ENCODE data around the gene FOXD4.
"Not testable (repeated sequence)": the region's sequence is repeated elsewhere in the genome, so short reads cannot be mapped to it uniquely, and the experiment has no call there.

The FOXD4 gene

DNA sequence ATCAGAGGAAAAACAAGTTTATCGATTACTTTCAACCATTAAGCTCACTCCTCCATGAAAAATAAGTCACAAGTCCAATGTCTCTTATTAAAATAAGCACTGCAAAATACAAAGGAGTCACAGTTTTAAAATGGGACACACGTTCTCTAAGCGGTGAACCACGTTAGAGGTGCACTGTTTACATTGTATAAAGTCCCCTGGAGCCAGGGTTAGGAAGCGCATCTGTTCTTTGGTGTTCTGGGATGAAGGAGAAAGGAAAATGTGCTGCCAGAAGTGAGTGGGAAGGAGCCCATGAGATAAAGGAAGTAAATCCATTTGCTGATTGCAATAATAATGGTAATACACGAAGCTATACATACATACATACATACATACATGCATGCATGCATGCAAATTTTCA lies 30.4 kb downstream of the FOXD4 start:
- H3K4me3 ChIP-seq (ENCODE audit: low read length); H2AFZ ChIP-seq (ENCODE audit: low read length); H3K36me3 ChIP-seq (replicated peaks; ENCODE audit: insufficient read depth, low read length); H3K27ac ChIP-seq (ENCODE audit: low read length); H3K4me1 ChIP-seq (ENCODE audit: low read length); H4K20me1 ChIP-seq (ENCODE audit: insufficient read depth, low read length); H3K27me3 ChIP-seq (replicated peaks; ENCODE audit: insufficient read depth, low read length); H3F3A ChIP-seq (ENCODE audit: insufficient read depth, low read length); H3K79me2 ChIP-seq (ENCODE audit: low read length); H3K4me2 ChIP-seq (ENCODE audit: low read depth, low read length); H3K9me3 ChIP-seq (replicated peaks; ENCODE audit: insufficient read depth, low read length); H3K9me2 ChIP-seq (replicated peaks; ENCODE audit: insufficient read depth, low read length); DNase-seq; H3K9ac ChIP-seq (ENCODE audit: low read length): not testable (repeated sequence)

DNA sequence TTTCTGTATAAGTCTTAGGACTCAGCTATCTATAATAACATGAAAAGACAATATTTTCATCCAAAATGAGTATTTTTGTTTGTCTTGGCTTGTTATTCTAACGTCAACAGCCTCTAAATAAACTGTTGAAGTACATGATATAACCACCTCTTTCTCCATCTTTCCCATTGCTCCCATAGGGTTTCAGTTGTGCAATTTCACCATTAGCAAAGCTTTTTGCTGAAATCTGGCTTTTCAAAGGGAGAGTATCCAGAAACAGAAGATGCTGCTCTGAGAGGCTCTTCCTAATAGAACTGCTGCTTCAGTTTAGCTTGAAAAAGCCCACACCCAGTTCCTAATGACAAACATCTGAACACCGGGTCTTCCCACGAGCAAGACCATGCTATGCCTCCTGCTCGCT lies 31.1 kb downstream of the FOXD4 start:
- not testable (repeated sequence) for H3K79me2 ChIP-seq (ENCODE audit: low read length); H3K36me3 ChIP-seq (replicated peaks; ENCODE audit: insufficient read depth, low read length); H2AFZ ChIP-seq (ENCODE audit: low read length); H3F3A ChIP-seq (ENCODE audit: insufficient read depth, low read length); H3K27me3 ChIP-seq (replicated peaks; ENCODE audit: insufficient read depth, low read length); H3K9me2 ChIP-seq (replicated peaks; ENCODE audit: insufficient read depth, low read length); H3K4me1 ChIP-seq (ENCODE audit: low read length); H3K9me3 ChIP-seq (replicated peaks; ENCODE audit: insufficient read depth, low read length); H3K4me2 ChIP-seq (ENCODE audit: low read depth, low read length); H3K27ac ChIP-seq (ENCODE audit: low read length); H3K9ac ChIP-seq (ENCODE audit: low read length); H3K4me3 ChIP-seq (ENCODE audit: low read length); DNase-seq; H4K20me1 ChIP-seq (ENCODE audit: insufficient read depth, low read length)

DNA sequence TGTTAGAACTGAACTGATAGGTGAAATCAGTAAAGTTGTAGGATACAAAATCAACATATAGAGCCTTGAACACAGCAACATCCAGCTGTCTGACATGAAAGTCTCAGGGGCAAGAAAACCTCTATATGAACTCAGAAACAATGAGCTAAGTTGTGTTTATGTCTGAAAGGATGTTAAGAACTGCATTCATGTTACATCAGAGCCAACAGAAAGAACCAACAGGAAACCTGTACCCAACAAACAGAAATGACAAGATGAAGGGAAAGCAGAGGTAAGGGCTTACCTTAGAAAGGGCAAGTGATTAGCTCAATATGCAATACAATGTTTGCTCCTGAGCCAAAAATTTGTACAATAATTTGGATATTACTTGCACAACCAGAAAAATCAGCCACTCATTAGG lies 31.5 kb downstream of the FOXD4 start:
- H3K9me3 ChIP-seq (replicated peaks; ENCODE audit: insufficient read depth, low read length); H3K27me3 ChIP-seq (replicated peaks; ENCODE audit: insufficient read depth, low read length); H3K79me2 ChIP-seq (ENCODE audit: low read length); H3K27ac ChIP-seq (ENCODE audit: low read length); H3K36me3 ChIP-seq (replicated peaks; ENCODE audit: insufficient read depth, low read length); H4K20me1 ChIP-seq (ENCODE audit: insufficient read depth, low read length); H3K4me1 ChIP-seq (ENCODE audit: low read length); H3K9ac ChIP-seq (ENCODE audit: low read length); H2AFZ ChIP-seq (ENCODE audit: low read length); H3F3A ChIP-seq (ENCODE audit: insufficient read depth, low read length); H3K4me3 ChIP-seq (ENCODE audit: low read length); H3K9me2 ChIP-seq (replicated peaks; ENCODE audit: insufficient read depth, low read length); H3K4me2 ChIP-seq (ENCODE audit: low read depth, low read length); DNase-seq: not testable (repeated sequence)

DNA sequence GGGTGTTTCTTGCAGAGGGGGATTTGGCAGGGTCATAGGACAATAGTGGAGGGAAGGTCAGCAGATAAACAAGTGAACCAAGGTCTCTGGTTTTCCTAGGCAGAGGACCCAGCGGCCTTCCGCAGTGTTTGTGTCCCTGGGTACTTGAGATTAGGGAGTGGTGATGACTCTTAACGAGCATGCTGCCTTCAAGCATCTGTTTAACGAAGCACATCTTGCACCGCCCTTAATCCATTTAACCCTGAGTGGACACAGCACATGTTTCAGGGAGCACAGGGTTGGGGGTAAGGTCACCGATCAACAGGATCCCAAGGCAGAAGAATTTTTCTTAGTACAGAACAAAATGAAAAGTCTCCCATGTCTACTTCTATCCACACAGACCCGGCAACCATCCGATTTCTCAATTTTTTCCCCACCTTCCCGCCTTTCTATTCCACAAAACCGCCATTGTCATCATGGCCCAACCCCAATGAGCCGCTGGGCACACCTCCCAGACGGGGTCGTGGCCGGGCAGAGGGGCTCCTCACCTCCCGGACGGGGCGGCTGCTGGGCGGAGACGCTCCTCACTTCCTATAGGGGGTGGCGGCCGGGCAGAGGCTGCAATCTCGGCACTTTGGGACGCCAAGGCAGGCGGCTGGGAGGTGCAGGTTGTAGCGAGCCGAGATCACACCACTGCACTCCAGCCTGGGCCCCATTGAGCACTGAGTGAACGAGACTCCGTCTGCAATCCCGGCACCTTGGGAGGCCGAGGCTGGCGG lies 35.1 kb downstream of the FOXD4 start:
- not testable (repeated sequence) for H4K20me1 ChIP-seq (ENCODE audit: insufficient read depth, low read length); H3K4me3 ChIP-seq (ENCODE audit: low read length); H3K79me2 ChIP-seq (ENCODE audit: low read length); H3K9me2 ChIP-seq (replicated peaks; ENCODE audit: insufficient read depth, low read length); H3K4me1 ChIP-seq (ENCODE audit: low read length); H3K27ac ChIP-seq (ENCODE audit: low read length); DNase-seq; H3K4me2 ChIP-seq (ENCODE audit: low read depth, low read length); H3K9me3 ChIP-seq (replicated peaks; ENCODE audit: insufficient read depth, low read length); H3K27me3 ChIP-seq (replicated peaks; ENCODE audit: insufficient read depth, low read length); H3K36me3 ChIP-seq (replicated peaks; ENCODE audit: insufficient read depth, low read length); H3K9ac ChIP-seq (ENCODE audit: low read length); H3F3A ChIP-seq (ENCODE audit: insufficient read depth, low read length); H2AFZ ChIP-seq (ENCODE audit: low read length)

DNA sequence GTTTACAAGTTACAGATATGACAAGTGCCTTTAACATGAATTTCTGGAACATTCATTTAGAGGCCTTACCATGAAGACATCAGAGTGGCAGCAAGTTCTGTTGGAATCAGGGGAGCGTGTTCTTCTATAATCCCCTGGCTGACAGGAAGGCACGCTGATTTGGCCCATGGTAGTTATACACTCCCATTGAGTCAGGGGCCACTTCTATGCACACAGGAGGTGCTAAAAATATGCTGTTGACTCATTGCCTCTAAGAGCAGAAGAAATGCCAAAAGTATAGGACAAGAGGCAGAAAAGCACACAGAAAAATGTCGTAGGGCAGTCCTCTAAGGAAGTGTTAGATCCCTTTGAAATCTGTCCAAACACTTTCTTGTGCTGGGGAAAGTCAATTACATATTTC lies 39.9 kb downstream of the FOXD4 start:
- not testable (repeated sequence) for H2AFZ ChIP-seq (ENCODE audit: low read length); H3K79me2 ChIP-seq (ENCODE audit: low read length); DNase-seq; H3K9me3 ChIP-seq (replicated peaks; ENCODE audit: insufficient read depth, low read length); H3K9me2 ChIP-seq (replicated peaks; ENCODE audit: insufficient read depth, low read length); H3K4me3 ChIP-seq (ENCODE audit: low read length); H3F3A ChIP-seq (ENCODE audit: insufficient read depth, low read length); H3K36me3 ChIP-seq (replicated peaks; ENCODE audit: insufficient read depth, low read length); H3K4me2 ChIP-seq (ENCODE audit: low read depth, low read length); H3K27ac ChIP-seq (ENCODE audit: low read length); H3K4me1 ChIP-seq (ENCODE audit: low read length); H3K9ac ChIP-seq (ENCODE audit: low read length); H3K27me3 ChIP-seq (replicated peaks; ENCODE audit: insufficient read depth, low read length); H4K20me1 ChIP-seq (ENCODE audit: insufficient read depth, low read length)

DNA sequence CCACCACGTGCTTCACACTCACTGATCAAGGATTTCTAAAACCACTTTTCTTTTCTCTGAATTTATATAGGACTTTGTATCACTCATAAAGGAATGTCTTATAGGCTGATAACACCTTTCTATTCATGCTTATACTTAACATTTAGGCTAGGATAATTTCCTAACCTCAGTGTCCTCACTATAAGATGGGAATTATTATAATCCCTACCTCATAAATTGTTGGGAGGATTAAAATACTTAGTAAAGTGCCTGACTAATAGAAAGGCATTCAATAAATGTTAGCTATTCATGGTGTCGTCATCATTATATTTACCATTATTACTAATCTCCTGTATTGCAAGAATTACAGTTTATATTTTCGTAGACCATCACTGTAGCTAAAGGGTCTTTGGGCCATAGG lies 41.8 kb downstream of the FOXD4 start:
- not testable (repeated sequence) for H3K27me3 ChIP-seq (replicated peaks; ENCODE audit: insufficient read depth, low read length); H3K9me2 ChIP-seq (replicated peaks; ENCODE audit: insufficient read depth, low read length); H3K4me2 ChIP-seq (ENCODE audit: low read depth, low read length); H3K9me3 ChIP-seq (replicated peaks; ENCODE audit: insufficient read depth, low read length); H3K4me1 ChIP-seq (ENCODE audit: low read length); H3K79me2 ChIP-seq (ENCODE audit: low read length); H2AFZ ChIP-seq (ENCODE audit: low read length); H3F3A ChIP-seq (ENCODE audit: insufficient read depth, low read length); H3K36me3 ChIP-seq (replicated peaks; ENCODE audit: insufficient read depth, low read length); H4K20me1 ChIP-seq (ENCODE audit: insufficient read depth, low read length); DNase-seq; H3K27ac ChIP-seq (ENCODE audit: low read length); H3K9ac ChIP-seq (ENCODE audit: low read length); H3K4me3 ChIP-seq (ENCODE audit: low read length)

DNA sequence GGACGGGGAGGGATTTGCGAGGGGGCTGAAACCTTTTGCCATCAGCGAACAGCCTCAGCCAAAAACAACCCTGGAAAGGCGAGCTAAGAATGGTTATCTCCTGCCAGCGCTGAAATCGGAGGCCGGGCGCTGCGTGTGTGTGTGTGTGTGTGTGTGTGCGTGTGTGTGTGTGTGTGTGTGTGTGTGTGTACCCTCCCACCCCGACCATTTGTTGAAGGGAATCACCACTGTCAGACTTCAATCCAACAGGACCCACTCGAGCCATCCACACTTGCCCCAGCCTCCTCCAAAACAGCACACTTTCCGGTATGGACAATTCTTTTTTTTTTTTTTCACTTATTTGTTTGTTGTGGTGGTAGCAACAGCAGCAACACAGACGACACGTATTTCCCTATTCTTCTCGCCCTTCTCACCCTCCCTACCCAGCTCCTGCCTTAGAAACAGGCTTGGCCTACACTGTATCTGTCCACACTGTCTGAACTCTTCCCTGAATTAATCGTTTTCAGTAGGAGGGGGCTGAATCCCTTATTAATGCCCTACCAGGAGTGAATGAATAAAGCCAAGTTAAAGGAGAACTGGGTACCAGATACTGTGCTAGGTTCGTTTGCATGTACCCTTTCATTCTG lies 44.2 kb downstream of the FOXD4 start:
- not testable (repeated sequence) for H3K9me3 ChIP-seq (replicated peaks; ENCODE audit: insufficient read depth, low read length); H3K36me3 ChIP-seq (replicated peaks; ENCODE audit: insufficient read depth, low read length); H3K27me3 ChIP-seq (replicated peaks; ENCODE audit: insufficient read depth, low read length); H3K9me2 ChIP-seq (replicated peaks; ENCODE audit: insufficient read depth, low read length); H3K4me2 ChIP-seq (ENCODE audit: low read depth, low read length); H2AFZ ChIP-seq (ENCODE audit: low read length); H3F3A ChIP-seq (ENCODE audit: insufficient read depth, low read length); H3K79me2 ChIP-seq (ENCODE audit: low read length); H3K27ac ChIP-seq (ENCODE audit: low read length); H3K4me1 ChIP-seq (ENCODE audit: low read length); H4K20me1 ChIP-seq (ENCODE audit: insufficient read depth, low read length); DNase-seq; H3K9ac ChIP-seq (ENCODE audit: low read length); H3K4me3 ChIP-seq (ENCODE audit: low read length)
